GM21576 (cell line): ENCODE measurements around the gene LCAT.
A peak's percentile ranks its signal among the peaks of the same experiment; 100 is the strongest.
"Not testable (repeated sequence)": the region's sequence is repeated elsewhere in the genome, so short reads cannot be mapped to it uniquely, and the experiment has no call there.

ENCODE experiments used
- ATAC-seq: cut with Tn5 transposase; IDR thresholded peaks from one replicate; pipeline ENCODE4 v1.9.1; 2021; ENCODE audit warnings: mild to moderate bottlenecking, moderate library complexity; ENCODE audit not compliant: unreplicated experiment

Gene LCAT

GRCh38 chr16:67915831-67916723 lies 27.8 kb downstream of the LCAT start:
- ATAC-seq = no peak

GRCh38 chr16:67915496-67915769 lies 28.5 kb downstream of the LCAT start:
- ATAC-seq = not testable (repeated sequence)

GRCh38 chr16:67914758-67915495 lies 29.0 kb downstream of the LCAT start:
- no peak for ATAC-seq

- ATAC-seq = no peak
These were observed 33.8 kb downstream of the LCAT start for GRCh38 chr16:67910158-67910557.

GRCh38 chr16:67909056-67909742 lies 34.7 kb downstream of the LCAT start:
- no peak for ATAC-seq

- no peak for ATAC-seq
These were observed 36.3 kb downstream of the LCAT start for GRCh38 chr16:67907397-67908180.

- ATAC-seq = no peak
These were observed 41.1 kb downstream of the LCAT start for GRCh38 chr16:67902831-67903230.

- no peak for ATAC-seq
These were observed 42.2 kb downstream of the LCAT start for GRCh38 chr16:67901734-67902133.

GRCh38 chr16:67897231-67897630 lies 46.7 kb downstream of the LCAT start:
- no peak for ATAC-seq

GRCh38 chr16:67893743-67894399 lies 50.0 kb downstream of the LCAT start:
- peak; percentile 21 for ATAC-seq

- peak; percentile 91 for ATAC-seq
These were observed 50.8 kb downstream of the LCAT start, which contains the start of gene PSKH1 for GRCh38 chr16:67892899-67893742. TSS of gene PSKH1 (plus strand) at chr16:67893254. CDS start at chr16:67908750, 15,496 bp downstream.

- no peak for ATAC-seq
These were observed 51.5 kb downstream of the LCAT start for GRCh38 chr16:67892375-67892774.
